ENCODE data around the gene DYTN. TPM values are rescaled to one million over a fixed set of nuclear protein-coding genes. Genes with fewer than 3 reads are reported as not detected.

The DYTN gene
- total and polyA plus RNA-seq, 7 experiments from 2014 or later = not detected

GRCh38 chr2:206610451-206610850 lies 107.7 kb downstream of the DYTN start:
- no peaks in the 10 kb centered on the region for H3K36me3 Mint-ChIP-seq
- H3K27me3 Mint-ChIP-seq = peaks cover 4 to 7% (median 5%) of the 10 kb centered on the region in 5 donors
- Histone ChIP-seq H3K27ac (ENCODE audit: low read depth, low read length) (no peak overlapping the region), H3K27me3 (ENCODE audit: control insufficient read depth in 2 of 2, insufficient read depth in 2 of 2, low read length in 2 of 2) (no peaks in the 10 kb centered on the region), H3K36me3 (ENCODE audit: control insufficient read depth in 2 of 3, insufficient read depth in 3 of 3, low read length in 3 of 3) (no peaks in the 10 kb centered on the region), H3K9me3 (ENCODE audit: control insufficient read depth in 2 of 3, low read length in 3 of 3) (no peaks in the 10 kb centered on the region), H3K4me3 (ENCODE audit: low read length) (no peak overlapping the region), H3K4me1 (ENCODE audit: control insufficient read depth in 2 of 2, insufficient read depth in 2 of 2, low read length in 2 of 2) (no peaks in the 10 kb centered on the region)
- intact Hi-C loops (cut with micrococcal nuclease) = no loop called here
- no peak overlapping the region for H3K4me3 Mint-ChIP-seq
- ChIA-PET POLR2A (no interaction called here), CTCF (no interaction called here)
- ATAC-seq = no peak
- no peaks in the 10 kb centered on the region for H3K9me3 Mint-ChIP-seq
- no peak overlapping the region for H3K27ac Mint-ChIP-seq
- DNase-seq = no peak
- H3K4me1 Mint-ChIP-seq = peaks cover 0 to 4% (median 0%) of the 10 kb centered on the region in 7 donors

GRCh38 chr2:206603243-206603642 lies 115.0 kb downstream of the DYTN start:
- Mint-ChIP-seq H3K4me1 (peaks cover 0 to 6% (median 0%) of the 10 kb centered on the region in 7 donors), H3K27me3 (peaks cover 4 to 12% (median 10%) of the 10 kb centered on the region in 5 donors), H3K4me3 (no peak overlapping the region), H3K27ac (no peak overlapping the region), H3K9me3 (no peaks in the 10 kb centered on the region), H3K36me3 (no peaks in the 10 kb centered on the region)
- Histone ChIP-seq H3K9me3 (ENCODE audit: control insufficient read depth in 2 of 3, low read length in 3 of 3) (no peaks in the 10 kb centered on the region), H3K4me1 (ENCODE audit: control insufficient read depth in 2 of 2, insufficient read depth in 2 of 2, low read length in 2 of 2) (no peaks in the 10 kb centered on the region), H3K4me3 (ENCODE audit: low read length) (no peak overlapping the region), H3K36me3 (ENCODE audit: control insufficient read depth in 2 of 3, insufficient read depth in 3 of 3, low read length in 3 of 3) (no peaks in the 10 kb centered on the region), H3K27ac (ENCODE audit: low read depth, low read length) (no peak overlapping the region), H3K27me3 (ENCODE audit: control insufficient read depth in 2 of 2, insufficient read depth in 2 of 2, low read length in 2 of 2) (no peaks in the 10 kb centered on the region)
- ChIA-PET POLR2A (no interaction called here), CTCF (interaction anchor here (0.6 kb wide), 1 partner anchor 99 kb away, joined by 4 read pairs; no protein-coding TSS in a partner anchor)
- intact Hi-C loops (cut with micrococcal nuclease) = no loop called here
- ATAC-seq = no peak
- no peak for DNase-seq

Other genes starting within 250 kb of the DYTN start
- gene FAM237A, start 75.9 kb downstream of the DYTN start, total RNA-seq = not detected
- gene FAM237A, start 75.9 kb downstream of the DYTN start, polyA plus RNA-seq = not detected
- gene MDH1B, start 46.9 kb upstream of the DYTN start, total RNA-seq = under 1 TPM in 4 of 5 experiments, not detected in 1; 0.17 to 0.54 (median 0.24) TPM
- gene MDH1B, start 46.9 kb upstream of the DYTN start, polyA plus RNA-seq = under 1 TPM in 1 of 2 donors, not detected in 1; 0.12 TPM
- gene FASTKD2, start 47.2 kb upstream of the DYTN start, total RNA-seq = 10 to 100 TPM; 16.5 to 31.9 (median 24.5) TPM
- 10 to 100 TPM; 26.0 to 29.5 TPM for gene FASTKD2, start 47.2 kb upstream of the DYTN start, polyA plus RNA-seq
- gene CPO, start 221.1 kb upstream of the DYTN start, total RNA-seq = under 1 TPM in 3 of 5 experiments, not detected in 2; 0.30 to 0.51 (median 0.32) TPM
- not detected for gene CPO, start 221.1 kb upstream of the DYTN start, polyA plus RNA-seq